HPDE6-E6E7 (cell line): ENCODE measurements around the gene SLC24A4.

Experiments used
- DNase-seq: peaks from one replicate; pipeline ENCODE4 v3.0.0; 2011; ENCODE audit warnings: missing footprints; ENCODE audit errors: extremely low spot score

Gene SLC24A4

GRCh38 chr14:92475451-92476187 is 152.7 kb downstream of the SLC24A4 start:
- DNase-seq: no peak

- no peak for DNase-seq
Observed at GRCh38 chr14:92480856-92481255, 157.9 kb downstream of the SLC24A4 start.

- no peak for DNase-seq
Observed at GRCh38 chr14:92481386-92481785, 158.4 kb downstream of the SLC24A4 start.

- no peak for DNase-seq
Observed at GRCh38 chr14:92481811-92482555, 159.0 kb downstream of the SLC24A4 start.

GRCh38 chr14:92482621-92483319 is 159.8 kb downstream of the SLC24A4 start:
- no peak for DNase-seq

- DNase-seq: no peak
Observed at GRCh38 chr14:92484132-92484823, 161.3 kb downstream of the SLC24A4 start.

GRCh38 chr14:92486881-92487280 is 163.9 kb downstream of the SLC24A4 start:
- DNase-seq: no peak

GRCh38 chr14:92487513-92488133 is 164.7 kb downstream of the SLC24A4 start:
- no peak for DNase-seq

GRCh38 chr14:92489394-92490238 is 166.7 kb downstream of the SLC24A4 start:
- no peak for DNase-seq

GRCh38 chr14:92490239-92490959 is 167.4 kb downstream of the SLC24A4 start:
- no peak for DNase-seq

GRCh38 chr14:92491782-92492181 is 168.8 kb downstream of the SLC24A4 start:
- DNase-seq: no peak

- no peak for DNase-seq
Observed at GRCh38 chr14:92492258-92492657, 169.3 kb downstream of the SLC24A4 start.

- DNase-seq: no peak
Observed at GRCh38 chr14:92493024-92493423, 170.1 kb downstream of the SLC24A4 start.

GRCh38 chr14:92493492-92493891 is 170.5 kb downstream of the SLC24A4 start:
- no peak for DNase-seq

GRCh38 chr14:92494512-92494911 is 171.5 kb downstream of the SLC24A4 start:
- DNase-seq: no peak

GRCh38 chr14:92495027-92495426 is 172.1 kb downstream of the SLC24A4 start:
- no peak for DNase-seq

- no peak for DNase-seq
Observed at GRCh38 chr14:92496191-92496857, 173.4 kb downstream of the SLC24A4 start.

GRCh38 chr14:92497391-92497790 is 174.4 kb downstream of the SLC24A4 start:
- no peak for DNase-seq

- no peak for DNase-seq
Observed at GRCh38 chr14:92499234-92499633, 176.3 kb downstream of the SLC24A4 start.
